IPS-15b (cell line): Measurements from ENCODE around the gene SORBS2.

Source experiments
- H3K27me3 ChIP-seq: one replicate; pipeline ENCODE4 v1.6.1; 2013; ENCODE audit warnings: low read length; ENCODE audit not compliant: control insufficient read depth, insufficient read depth
- H3K36me3 ChIP-seq: one replicate; pipeline ENCODE4 v1.6.1; 2013; ENCODE audit warnings: low read length; ENCODE audit not compliant: control insufficient read depth, insufficient read depth
- H3K4me1 ChIP-seq: one replicate; pipeline ENCODE4 v1.6.1; 2013; ENCODE audit warnings: mild to moderate bottlenecking, low read length; ENCODE audit not compliant: control insufficient read depth, insufficient read depth
- H3K4me3 ChIP-seq: one replicate; pipeline ENCODE4 v1.5.1; 2013; ENCODE audit warnings: low read depth, low read length
- H3K9ac ChIP-seq: one replicate; pipeline ENCODE4 v1.6.1; 2013; ENCODE audit warnings: low read depth, mild to moderate bottlenecking, low read length
- H3K9me3 ChIP-seq: one replicate; pipeline ENCODE4 v1.6.1; 2013; ENCODE audit warnings: mild to moderate bottlenecking, low read length; ENCODE audit not compliant: control insufficient read depth, insufficient read depth

Gene SORBS2

GRCh38 chr4:185695743-185696142 is 116.3 kb downstream of the SORBS2 start:
- Histone ChIP-seq H3K9me3 (no peaks in the 10 kb centered on the region), H3K9ac (no peak overlapping the region), H3K4me1 (peaks cover 8% of the 10 kb centered on the region), H3K36me3 (no peaks in the 10 kb centered on the region), H3K4me3 (no peak overlapping the region), H3K27me3 (no peaks in the 10 kb centered on the region)

GRCh38 chr4:185693548-185694215 is 118.3 kb downstream of the SORBS2 start:
- Histone ChIP-seq H3K4me1 (peaks cover 4% of the 10 kb centered on the region), H3K4me3 (no peak overlapping the region), H3K27me3 (no peaks in the 10 kb centered on the region), H3K9ac (no peak overlapping the region), H3K9me3 (no peaks in the 10 kb centered on the region), H3K36me3 (no peaks in the 10 kb centered on the region)

DNA sequence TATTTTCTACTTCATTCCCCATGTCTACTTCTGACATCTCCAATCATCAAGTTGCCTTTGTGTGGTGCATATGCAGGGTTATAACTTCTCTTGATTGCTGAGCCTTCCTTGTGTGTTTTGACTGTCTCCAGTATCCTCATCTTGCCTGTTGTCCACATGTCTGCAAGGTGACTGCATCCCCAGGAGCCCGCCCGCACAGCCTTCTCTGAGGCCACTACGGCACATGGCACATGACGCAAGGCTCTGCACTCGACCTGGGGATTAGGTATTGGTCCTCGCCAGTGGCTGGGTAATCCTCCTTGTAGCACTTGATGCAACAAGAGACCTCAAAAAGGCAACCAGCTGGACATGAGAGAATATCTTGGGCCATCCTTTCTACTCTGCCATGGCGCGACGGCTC is 122.6 kb downstream of the SORBS2 start:
- no peaks in the 10 kb centered on the region for H3K27me3 ChIP-seq
- no peak overlapping the region for H3K4me3 ChIP-seq
- H3K9me3 ChIP-seq, result no peaks in the 10 kb centered on the region
- H3K9ac ChIP-seq, result no peak overlapping the region
- H3K36me3 ChIP-seq, result no peaks in the 10 kb centered on the region
- H3K4me1 ChIP-seq, result peaks cover 4% of the 10 kb centered on the region

- Histone ChIP-seq H3K9ac (no peak overlapping the region), H3K36me3 (no peaks in the 10 kb centered on the region), H3K4me1 (no peaks in the 10 kb centered on the region), H3K27me3 (no peaks in the 10 kb centered on the region), H3K4me3 (no peak overlapping the region), H3K9me3 (no peaks in the 10 kb centered on the region)
These were observed 126.2 kb downstream of the SORBS2 start for GRCh38 chr4:185685804-185686203.

- Histone ChIP-seq H3K9me3 (no peaks in the 10 kb centered on the region), H3K4me3 (no peak overlapping the region), H3K4me1 (no peaks in the 10 kb centered on the region), H3K9ac (no peak overlapping the region), H3K36me3 (no peaks in the 10 kb centered on the region), H3K27me3 (no peaks in the 10 kb centered on the region)
These were observed 128.1 kb downstream of the SORBS2 start for GRCh38 chr4:185683896-185684295.

- H3K4me1 ChIP-seq, result no peaks in the 10 kb centered on the region
- no peaks in the 10 kb centered on the region for H3K9me3 ChIP-seq
- H3K4me3 ChIP-seq, result no peak overlapping the region
- no peak overlapping the region for H3K9ac ChIP-seq
- no peaks in the 10 kb centered on the region for H3K27me3 ChIP-seq
- H3K36me3 ChIP-seq, result no peaks in the 10 kb centered on the region
These were observed 128.8 kb downstream of the SORBS2 start for GRCh38 chr4:185683222-185683621.

DNA sequence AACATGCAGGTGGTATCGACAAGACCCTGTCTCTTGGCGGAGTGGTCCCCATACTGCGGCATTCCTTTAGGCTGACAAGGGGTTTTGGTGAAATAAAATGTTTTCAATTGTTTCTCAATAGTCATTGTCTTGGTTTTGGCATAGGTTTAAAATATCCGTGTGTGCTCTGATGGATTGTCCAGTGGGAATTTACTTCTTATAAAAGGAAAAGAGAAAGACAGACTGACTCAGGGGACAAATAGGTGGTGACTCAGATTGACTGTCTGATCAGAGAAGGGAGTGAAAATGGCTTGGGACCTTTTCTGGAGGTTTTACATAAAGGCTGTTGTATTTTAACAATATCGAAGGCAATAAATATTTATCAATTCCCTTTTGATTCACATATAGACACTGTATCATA is 129.8 kb downstream of the SORBS2 start:
- Histone ChIP-seq H3K4me1 (no peaks in the 10 kb centered on the region), H3K4me3 (no peak overlapping the region), H3K9ac (no peak overlapping the region), H3K27me3 (no peaks in the 10 kb centered on the region), H3K36me3 (peaks cover under 1% of the 10 kb centered on the region), H3K9me3 (no peaks in the 10 kb centered on the region)

GRCh38 chr4:185681604-185682003 is 130.4 kb downstream of the SORBS2 start:
- no peaks in the 10 kb centered on the region for H3K9me3 ChIP-seq
- H3K36me3 ChIP-seq, result peaks cover 3% of the 10 kb centered on the region
- H3K4me3 ChIP-seq, result no peak overlapping the region
- no peak overlapping the region for H3K9ac ChIP-seq
- H3K27me3 ChIP-seq, result no peaks in the 10 kb centered on the region
- H3K4me1 ChIP-seq, result no peaks in the 10 kb centered on the region

- no peaks in the 10 kb centered on the region for H3K27me3 ChIP-seq
- H3K4me1 ChIP-seq, result no peaks in the 10 kb centered on the region
- H3K36me3 ChIP-seq, result peaks cover 3% of the 10 kb centered on the region
- H3K4me3 ChIP-seq, result no peak overlapping the region
- no peaks in the 10 kb centered on the region for H3K9me3 ChIP-seq
- H3K9ac ChIP-seq, result no peak overlapping the region
These were observed 131.4 kb downstream of the SORBS2 start for GRCh38 chr4:185680617-185681016.

DNA sequence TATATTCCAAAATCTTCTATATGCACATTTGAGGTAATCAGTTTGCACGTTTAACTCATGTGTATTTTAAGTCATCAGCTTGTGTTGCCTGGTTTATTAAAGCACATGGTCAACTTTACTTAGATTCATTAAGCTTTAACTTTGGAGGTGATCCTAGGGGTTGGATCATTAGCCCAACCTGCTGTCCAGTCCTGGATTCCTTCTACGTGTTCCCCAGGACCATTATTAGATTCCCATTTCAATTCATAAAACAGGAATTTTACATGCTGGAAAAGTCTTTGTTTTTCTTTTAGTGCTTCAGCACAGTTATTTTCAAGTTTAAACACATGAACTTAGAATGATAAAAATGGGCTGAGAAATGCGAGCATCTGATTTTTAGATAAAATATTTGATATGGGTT is 132.5 kb downstream of the SORBS2 start:
- H3K4me1 ChIP-seq, result no peaks in the 10 kb centered on the region
- H3K9ac ChIP-seq, result no peak overlapping the region
- H3K9me3 ChIP-seq, result no peaks in the 10 kb centered on the region
- H3K4me3 ChIP-seq, result no peak overlapping the region
- H3K27me3 ChIP-seq, result no peaks in the 10 kb centered on the region
- H3K36me3 ChIP-seq, result peaks cover 3% of the 10 kb centered on the region

DNA sequence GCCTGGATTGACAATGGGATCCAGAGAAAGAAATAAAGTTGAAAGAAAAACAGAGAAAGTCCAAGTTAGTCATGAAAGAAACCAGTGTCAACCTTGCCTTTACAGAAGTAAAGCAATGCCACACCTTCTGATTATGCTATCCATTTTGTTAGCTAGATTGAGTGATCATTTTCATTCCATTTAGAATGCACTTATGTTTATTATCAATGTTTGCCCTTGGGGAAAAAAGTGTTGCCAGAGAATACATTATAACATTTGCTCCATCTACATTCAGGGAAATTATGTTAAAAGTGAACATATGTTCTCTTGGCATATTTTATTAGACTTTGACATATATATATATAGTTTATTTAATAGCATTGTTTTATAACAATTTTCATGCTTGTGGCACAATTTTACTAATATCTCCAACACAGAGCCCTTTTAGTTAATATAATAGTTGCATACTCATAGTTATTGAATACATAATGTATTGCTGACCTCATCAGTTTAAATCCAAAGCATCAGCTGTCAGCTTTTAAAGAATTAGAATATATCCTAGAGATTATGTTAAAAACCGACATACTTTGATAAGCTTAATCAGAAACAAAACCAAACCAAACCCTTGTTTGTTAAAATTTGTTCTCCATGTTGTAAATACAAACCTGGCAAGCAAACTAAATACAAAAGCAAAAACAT is 134.2 kb downstream of the SORBS2 start:
- Histone ChIP-seq H3K9ac (no peak overlapping the region), H3K4me3 (no peak overlapping the region), H3K36me3 (peaks cover 3% of the 10 kb centered on the region), H3K27me3 (no peaks in the 10 kb centered on the region), H3K4me1 (no peaks in the 10 kb centered on the region), H3K9me3 (no peaks in the 10 kb centered on the region)

DNA sequence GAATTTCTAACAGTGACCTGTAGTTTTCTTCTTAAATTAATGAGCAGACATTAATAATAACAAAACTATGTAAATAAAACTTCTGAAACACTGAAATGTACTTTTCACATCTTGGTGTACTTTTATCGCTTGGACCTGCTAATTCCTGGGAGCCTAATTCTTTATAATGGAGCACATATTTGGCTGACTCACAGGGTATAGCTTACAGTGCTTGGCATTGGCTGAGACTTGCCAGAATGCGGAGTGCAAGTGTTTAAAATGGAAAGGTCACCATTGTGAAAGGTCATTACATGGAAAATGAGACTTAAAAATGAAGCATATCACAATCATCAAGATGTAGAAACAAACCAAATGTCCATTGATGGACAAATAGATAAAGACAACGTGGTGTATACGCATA is 139.4 kb downstream of the SORBS2 start:
- no peaks in the 10 kb centered on the region for H3K4me1 ChIP-seq
- H3K4me3 ChIP-seq, result no peak overlapping the region
- H3K36me3 ChIP-seq, result peaks cover 3% of the 10 kb centered on the region
- H3K27me3 ChIP-seq, result no peaks in the 10 kb centered on the region
- no peaks in the 10 kb centered on the region for H3K9me3 ChIP-seq
- no peak overlapping the region for H3K9ac ChIP-seq
